ENCODE results near the gene HGS.

Gene HGS

DNA sequence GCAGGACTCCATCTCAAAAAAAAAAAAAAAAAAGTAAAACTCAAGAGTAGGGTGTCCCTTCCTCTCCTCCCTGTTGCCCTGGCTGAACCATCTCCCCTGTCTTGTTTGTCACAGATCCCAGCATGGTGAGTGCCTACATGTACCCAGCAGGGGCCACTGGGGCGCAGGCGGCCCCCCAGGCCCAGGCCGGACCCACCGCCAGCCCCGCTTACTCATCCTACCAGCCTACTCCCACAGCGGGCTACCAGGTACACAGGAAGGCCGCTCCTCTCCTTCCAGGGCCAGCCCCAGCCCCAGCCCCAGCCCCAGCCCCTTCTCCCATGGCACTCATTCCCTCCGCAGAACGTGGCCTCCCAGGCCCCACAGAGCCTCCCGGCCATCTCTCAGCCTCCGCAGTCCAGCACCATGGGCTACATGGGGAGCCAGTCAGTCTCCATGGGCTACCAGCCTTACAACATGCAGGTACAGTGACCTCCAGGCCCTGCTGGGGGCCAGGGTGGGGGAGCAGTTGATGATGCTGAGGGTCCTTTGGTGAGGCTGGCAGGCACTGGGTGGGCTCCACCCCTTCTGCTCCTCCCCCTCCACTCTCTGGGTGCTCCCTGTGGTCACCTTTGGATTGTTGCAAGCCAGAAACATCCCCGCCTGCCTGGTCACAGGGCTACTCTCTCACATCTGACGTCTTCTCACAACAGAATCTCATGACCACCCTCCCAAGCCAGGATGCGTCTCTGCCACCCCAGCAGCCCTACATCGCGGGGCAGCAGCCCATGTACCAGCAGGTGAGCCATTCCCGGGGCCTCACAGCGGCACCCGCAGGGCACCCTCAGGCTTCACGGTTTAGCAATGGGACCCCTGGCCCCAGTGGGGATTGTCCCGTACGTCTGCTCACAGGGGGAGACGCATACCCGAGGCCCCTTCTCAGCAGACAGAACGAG, 16.8 kb downstream of the HGS start:
- peak overlapping the region; percentile 99 for H3K27ac Mint-ChIP-seq
- peaks cover 20 to 51% of the 10 kb centered on the region in 2 donors for H3K4me1 Mint-ChIP-seq
- H3K4me3 Mint-ChIP-seq, result peak overlapping the region; percentile 11 to 46
- no peaks in the 10 kb centered on the region for H3K9me3 Mint-ChIP-seq
- DNase-seq, result no peak
- no peaks in the 10 kb centered on the region for H3K27me3 Mint-ChIP-seq
- ATAC-seq (replicated peaks), result no peak
- H3K36me3 Mint-ChIP-seq, result peaks cover 42 to 49% of the 10 kb centered on the region in 2 donors

DNA sequence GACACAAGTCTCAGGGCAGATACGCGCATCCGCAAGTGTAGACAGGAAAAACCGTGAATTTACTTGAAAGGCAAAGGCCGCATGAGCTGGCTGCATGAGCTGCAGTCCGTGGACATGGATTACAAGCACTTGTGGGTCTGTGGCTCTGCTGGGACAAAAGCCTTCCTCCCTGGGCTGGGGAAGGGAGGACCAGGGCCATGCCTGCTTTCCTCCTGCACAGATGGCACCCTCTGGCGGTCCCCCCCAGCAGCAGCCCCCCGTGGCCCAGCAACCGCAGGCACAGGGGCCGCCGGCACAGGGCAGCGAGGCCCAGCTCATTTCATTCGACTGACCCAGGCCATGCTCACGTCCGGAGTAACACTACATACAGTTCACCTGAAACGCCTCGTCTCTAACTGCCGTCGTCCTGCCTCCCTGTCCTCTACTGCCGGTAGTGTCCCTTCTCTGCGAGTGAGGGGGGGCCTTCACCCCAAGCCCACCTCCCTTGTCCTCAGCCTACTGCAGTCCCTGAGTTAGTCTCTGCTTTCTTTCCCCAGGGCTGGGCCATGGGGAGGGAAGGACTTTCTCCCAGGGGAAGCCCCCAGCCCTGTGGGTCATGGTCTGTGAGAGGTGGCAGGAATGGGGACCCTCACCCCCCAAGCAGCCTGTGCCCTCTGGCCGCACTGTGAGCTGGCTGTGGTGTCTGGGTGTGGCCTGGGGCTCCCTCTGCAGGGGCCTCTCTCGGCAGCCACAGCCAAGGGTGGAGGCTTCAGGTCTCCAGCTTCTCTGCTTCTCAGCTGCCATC, 17.7 kb downstream of the HGS start:
- H3K4me1 Mint-ChIP-seq, result peaks cover 22 to 59% of the 10 kb centered on the region in 2 donors
- H3K36me3 Mint-ChIP-seq, result peaks cover 51 to 54% of the 10 kb centered on the region in 2 donors
- H3K4me3 Mint-ChIP-seq, result peak overlapping the region; percentile 96 to 99
- H3K9me3 Mint-ChIP-seq, result no peaks in the 10 kb centered on the region
- DNase-seq, result no peak
- no peak for ATAC-seq (replicated peaks)
- peak overlapping the region; percentile 99 for H3K27ac Mint-ChIP-seq
- no peaks in the 10 kb centered on the region for H3K27me3 Mint-ChIP-seq

DNA sequence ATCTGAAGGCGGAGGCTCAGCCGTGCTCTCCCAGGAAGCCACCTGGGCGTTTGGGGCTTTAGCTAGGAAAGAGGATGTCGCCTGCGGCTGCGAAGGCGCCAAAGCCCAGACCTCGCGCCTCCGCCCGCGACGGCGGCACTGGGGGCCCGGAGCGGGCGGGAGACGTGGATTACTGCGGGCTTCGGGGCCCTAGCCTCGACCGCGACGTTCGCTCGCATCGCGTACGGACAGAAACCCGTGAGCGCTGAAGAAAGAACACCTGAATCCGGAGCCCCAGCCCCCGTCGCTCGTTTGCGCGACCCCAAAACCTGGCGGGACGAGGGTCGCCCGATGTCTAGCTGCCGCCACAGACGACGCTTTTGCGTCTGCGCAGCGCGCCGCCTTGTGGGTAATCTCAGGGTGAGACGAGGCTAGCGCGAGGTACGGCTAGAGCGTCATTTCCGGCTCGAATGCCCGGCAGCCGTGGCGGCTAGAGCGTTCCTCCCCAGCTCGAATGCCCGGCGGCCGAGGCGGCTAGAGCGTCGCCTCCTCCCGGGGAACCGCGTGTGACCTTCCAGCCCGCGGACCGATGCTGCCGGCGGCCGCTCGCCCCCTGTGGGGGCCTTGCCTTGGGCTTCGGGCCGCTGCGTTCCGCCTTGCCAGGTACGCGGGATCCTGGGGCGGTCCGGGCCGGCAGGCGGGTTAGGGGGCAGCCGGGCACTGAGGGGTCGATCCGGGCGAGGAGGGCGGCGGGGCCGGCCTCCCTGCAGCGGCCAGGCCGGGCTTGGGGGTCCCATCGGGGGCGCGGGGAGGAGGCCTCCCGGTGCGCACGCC, 19.3 kb downstream of the HGS start, which contains the start of gene MRPL12:
TSS of gene MRPL12 (plus strand) at position 434 of the 813 bp plus-strand sequence. CDS start at position 569, 135 bp downstream.
- Mint-ChIP-seq H3K4me3 (peak within 1 kb of the TSS; percentile 96 to 99), H3K4me1 (peaks cover 23 to 56% of the 10 kb centered on the region in 2 donors), H3K36me3 (peaks cover 42 to 52% of the 10 kb centered on the region in 2 donors), H3K27me3 (no peaks in the 10 kb centered on the region), H3K27ac (peak within 1 kb of the TSS; percentile 99), H3K9me3 (no peaks in the 10 kb centered on the region)
- DNase-seq (peak; percentile 84), ATAC-seq (replicated peaks) (peak; percentile 94)

DNA sequence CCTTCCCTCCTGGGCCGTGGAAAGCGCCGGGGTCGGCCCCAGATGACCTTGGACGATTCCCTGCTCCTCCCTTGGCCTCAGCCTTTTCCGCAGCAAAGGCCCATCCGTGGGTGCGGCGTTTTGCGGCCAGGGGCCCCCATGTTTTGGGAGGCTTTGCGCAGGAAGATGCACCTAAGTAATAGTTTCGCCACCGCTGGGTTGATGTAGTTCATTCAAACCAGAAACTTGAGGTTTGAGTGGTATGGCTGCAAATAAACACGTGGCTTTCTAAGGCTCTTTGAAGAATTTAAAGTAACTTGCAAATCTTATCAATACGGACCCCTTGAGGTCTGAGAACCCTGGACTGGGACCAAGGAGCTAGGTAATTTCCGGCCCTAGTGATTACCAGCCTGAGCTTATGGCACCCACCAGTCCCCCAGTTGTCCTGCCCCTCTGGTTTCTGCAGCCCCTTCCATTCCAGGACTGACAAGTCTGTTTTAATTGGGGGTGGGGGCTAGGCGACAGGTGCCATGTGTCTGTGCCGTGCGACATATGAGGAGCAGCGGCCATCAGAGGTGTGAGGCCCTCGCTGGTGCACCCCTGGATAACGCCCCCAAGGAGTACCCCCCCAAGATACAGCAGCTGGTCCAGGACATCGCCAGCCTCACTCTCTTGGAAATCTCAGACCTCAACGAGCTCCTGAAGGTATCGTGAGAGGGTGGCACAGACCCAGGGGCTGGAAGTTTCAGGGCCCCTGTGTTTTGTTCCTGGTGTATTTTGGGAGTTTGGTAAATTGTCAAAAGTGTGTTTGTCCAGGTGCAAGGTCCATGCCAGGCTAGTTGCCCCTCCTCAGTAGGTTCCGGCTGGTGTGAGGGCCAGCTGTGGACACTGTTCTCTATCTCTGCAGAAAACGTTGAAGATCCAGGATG, 20.2 kb downstream of the HGS start:
- Mint-ChIP-seq H3K27ac (peak overlapping the region; percentile 71), H3K27me3 (no peaks in the 10 kb centered on the region), H3K36me3 (peaks cover 39 to 51% of the 10 kb centered on the region in 2 donors), H3K9me3 (no peaks in the 10 kb centered on the region), H3K4me1 (peaks cover 23 to 51% of the 10 kb centered on the region in 2 donors), H3K4me3 (peak overlapping the region; percentile 96 to 99)
- ATAC-seq (replicated peaks) (peak in 1 of 2 donors; percentile 4), DNase-seq (no peak)

DNA sequence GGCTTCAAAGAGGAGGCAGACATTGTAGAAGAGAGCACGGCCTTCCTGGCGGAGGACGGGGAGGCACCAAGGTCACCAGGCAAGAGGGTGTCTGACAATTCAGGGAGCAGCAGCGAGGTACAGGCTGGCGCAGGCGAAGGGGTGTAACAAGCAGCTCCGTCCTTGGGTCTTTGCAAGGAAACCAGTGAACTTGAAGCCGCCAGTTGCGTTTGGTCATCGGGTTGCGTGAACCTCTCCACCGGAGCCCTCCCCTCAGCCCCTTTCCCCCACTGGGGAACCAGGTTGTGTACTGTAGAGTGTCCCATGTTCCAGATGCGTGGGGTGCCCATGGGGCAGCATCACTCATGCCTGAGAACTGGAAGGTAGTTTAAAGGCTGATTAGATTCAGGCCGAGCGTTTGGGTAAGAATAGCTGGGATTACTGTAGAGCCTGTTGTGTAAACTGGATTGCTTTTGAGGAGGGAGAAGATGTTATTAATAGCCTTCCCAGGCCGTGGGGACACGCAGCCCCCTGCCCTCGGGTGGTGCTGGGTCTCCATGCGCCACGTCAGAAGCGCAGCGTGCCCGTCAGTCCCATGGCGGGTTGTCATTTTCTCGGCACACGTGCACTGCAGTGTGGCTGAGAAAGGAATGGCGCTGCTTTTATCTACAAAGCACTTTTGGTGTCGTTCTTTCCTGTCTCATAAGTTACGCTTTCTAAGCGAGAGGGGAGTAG, 21.9 kb downstream of the HGS start:
- no peaks in the 10 kb centered on the region for H3K9me3 Mint-ChIP-seq
- peak overlapping the region in 1 of 2 donors; percentile 15 for H3K4me3 Mint-ChIP-seq
- DNase-seq, result no peak
- peaks cover 39 to 57% of the 10 kb centered on the region in 2 donors for H3K36me3 Mint-ChIP-seq
- no peaks in the 10 kb centered on the region for H3K27me3 Mint-ChIP-seq
- peaks cover 27 to 51% of the 10 kb centered on the region in 2 donors for H3K4me1 Mint-ChIP-seq
- no peak for ATAC-seq (replicated peaks)
- H3K27ac Mint-ChIP-seq, result peak overlapping the region; percentile 71

DNA sequence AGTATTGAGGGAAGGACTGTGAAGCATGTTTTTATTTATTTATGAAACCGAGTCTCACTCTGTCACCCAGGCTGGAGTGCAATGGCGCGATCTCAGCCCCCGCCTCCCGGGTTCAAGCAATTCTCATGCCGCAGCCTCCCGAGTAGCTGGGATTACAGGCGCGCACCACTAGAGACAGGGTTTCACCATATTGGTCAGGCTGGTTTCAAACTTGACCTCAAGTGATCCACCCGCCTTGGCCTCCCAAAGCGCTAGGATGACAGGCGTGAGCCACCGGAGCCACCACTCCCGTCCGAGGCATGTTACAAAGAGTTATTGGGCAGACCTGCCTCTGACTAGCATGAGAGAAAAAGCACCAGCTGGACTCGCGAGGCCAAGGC, 22.4 kb downstream of the HGS start:
- Mint-ChIP-seq H3K36me3 (peaks cover 36 to 56% of the 10 kb centered on the region in 2 donors), H3K4me1 (peaks cover 26 to 51% of the 10 kb centered on the region in 2 donors), H3K4me3 (no peak overlapping the region), H3K27ac (peak overlapping the region; percentile 14), H3K27me3 (no peaks in the 10 kb centered on the region), H3K9me3 (no peaks in the 10 kb centered on the region)
- ATAC-seq (replicated peaks) (no peak), DNase-seq (no peak)

DNA sequence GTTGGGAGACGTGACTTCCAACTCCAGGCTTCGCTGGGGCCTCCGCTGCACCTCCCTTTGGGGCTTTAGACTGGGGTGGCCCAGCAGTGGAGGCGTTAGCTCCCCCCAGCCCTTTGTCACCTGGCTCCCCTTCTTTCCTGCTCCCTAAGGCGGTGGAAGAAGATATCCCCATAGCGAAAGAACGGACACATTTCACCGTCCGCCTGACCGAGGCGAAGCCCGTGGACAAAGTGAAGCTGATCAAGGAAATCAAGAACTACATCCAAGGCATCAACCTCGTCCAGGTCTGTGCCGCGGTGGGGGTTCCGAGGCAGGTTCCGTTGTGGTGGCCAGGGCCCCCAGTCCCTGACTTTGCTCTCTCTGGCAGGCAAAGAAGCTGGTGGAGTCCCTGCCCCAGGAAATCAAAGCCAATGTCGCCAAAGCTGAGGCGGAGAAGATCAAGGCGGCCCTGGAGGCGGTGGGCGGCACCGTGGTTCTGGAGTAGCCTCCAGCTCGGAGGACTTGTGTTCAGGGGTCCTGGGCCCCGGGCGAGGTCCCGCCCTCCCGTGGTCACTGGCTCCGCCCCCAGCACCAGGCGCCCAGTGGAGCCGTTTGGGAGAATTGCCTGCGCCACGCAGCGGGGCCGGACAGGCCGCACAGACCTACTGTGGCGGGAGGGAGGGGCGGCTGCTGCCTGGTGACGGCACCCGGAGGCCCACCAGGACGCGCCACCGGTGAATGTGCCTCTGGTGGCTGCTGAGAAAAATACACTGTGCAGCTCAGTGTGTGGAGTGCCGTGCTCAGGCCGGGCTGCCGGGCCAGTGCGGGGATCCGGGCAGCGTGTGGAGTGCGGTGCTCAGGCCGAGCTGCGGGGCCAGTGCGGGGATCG, 23.2 kb downstream of the HGS start:
- Mint-ChIP-seq H3K27me3 (no peaks in the 10 kb centered on the region), H3K27ac (no peak overlapping the region), H3K4me3 (no peak overlapping the region), H3K36me3 (peaks cover 29 to 52% of the 10 kb centered on the region in 2 donors), H3K4me1 (peaks cover 23 to 50% of the 10 kb centered on the region in 2 donors), H3K9me3 (no peaks in the 10 kb centered on the region)
- ATAC-seq (replicated peaks) (no peak), DNase-seq (no peak)

DNA sequence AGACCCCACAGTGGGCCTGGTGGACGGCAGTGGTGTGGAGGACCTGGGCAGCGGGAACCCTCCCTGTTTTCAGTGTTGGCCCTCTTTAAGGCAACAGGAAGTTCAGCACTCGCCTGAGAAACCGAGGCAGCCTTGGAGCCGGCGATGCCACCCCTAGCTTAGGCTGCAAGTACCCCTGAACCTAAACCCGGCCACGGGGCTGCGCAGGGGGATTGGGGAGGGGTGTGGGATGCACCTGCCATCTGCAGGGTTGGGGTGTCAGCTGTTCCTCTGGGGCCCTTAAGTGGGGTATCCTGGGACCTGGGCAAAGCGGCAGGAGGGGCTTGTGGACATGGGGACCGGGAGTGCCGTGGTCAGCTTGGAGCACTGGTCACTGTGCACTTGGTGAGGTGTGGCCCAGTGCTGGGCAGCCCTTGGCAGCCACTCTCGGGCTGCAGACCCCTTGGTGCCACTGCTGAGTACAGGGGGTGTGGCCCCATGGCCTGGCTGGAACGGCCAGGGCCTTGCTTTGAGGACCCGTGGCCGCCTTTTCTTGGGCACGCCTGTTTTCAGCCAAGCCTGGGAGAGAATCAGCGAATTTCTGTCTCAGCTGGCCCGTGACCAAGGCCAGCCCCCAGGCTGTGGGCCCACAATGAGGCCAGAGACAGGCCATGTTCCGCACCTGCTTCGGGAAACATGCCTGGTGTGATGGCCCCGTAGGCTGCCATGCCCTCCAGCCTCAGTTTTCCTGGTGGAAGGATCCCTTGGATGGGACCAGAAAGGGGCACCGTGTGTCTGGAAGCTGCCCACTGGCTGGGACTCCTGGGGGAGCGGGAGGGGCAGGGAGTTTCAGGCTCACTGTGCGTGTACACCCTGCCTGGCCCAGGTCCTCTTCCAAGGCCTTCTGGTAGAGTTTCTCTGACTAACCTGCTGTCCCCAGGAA, 24.2 kb downstream of the HGS start:
- DNase-seq, result no peak
- H3K27ac Mint-ChIP-seq, result no peak overlapping the region

DNA sequence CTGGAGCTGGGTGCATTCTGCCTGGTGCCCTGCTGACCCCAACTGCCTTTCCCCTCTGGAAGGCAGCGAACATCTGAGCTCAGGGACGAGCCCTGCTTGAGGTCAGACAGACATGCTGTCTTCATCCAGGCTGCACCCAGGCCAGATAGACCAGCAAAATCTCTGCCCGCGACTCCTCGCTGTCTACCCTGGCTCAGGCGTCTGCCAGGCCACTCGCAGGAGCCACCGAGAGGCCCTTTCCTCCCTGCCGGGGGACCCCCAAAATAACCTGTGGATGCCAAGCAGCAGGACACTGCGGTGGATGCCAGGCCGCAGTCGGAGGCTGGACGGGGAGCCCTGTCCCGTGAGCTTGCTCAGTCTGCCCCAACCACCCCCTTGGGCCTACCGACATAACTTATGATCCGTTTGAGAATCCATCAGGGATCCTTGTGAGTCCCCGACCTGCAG, 25.0 kb downstream of the HGS start:
- Mint-ChIP-seq H3K27me3 (no peaks in the 10 kb centered on the region), H3K4me3 (no peak overlapping the region), H3K27ac (peak overlapping the region; percentile 69), H3K4me1 (peaks cover 25 to 53% of the 10 kb centered on the region in 2 donors), H3K36me3 (peaks cover 21 to 43% of the 10 kb centered on the region in 2 donors), H3K9me3 (no peaks in the 10 kb centered on the region)
- ATAC-seq (replicated peaks) (no peak), DNase-seq (no peak)

More for the DNA sequence above, 24.2 kb downstream of the HGS start:
- Mint-ChIP-seq H3K27me3 (no peaks in the 10 kb centered on the region), H3K4me1 (peaks cover 25 to 46% of the 10 kb centered on the region in 2 donors), H3K36me3 (peaks cover 21 to 43% of the 10 kb centered on the region in 2 donors), H3K4me3 (no peak overlapping the region), H3K9me3 (no peaks in the 10 kb centered on the region)
- no peak for ATAC-seq (replicated peaks)

DNA sequence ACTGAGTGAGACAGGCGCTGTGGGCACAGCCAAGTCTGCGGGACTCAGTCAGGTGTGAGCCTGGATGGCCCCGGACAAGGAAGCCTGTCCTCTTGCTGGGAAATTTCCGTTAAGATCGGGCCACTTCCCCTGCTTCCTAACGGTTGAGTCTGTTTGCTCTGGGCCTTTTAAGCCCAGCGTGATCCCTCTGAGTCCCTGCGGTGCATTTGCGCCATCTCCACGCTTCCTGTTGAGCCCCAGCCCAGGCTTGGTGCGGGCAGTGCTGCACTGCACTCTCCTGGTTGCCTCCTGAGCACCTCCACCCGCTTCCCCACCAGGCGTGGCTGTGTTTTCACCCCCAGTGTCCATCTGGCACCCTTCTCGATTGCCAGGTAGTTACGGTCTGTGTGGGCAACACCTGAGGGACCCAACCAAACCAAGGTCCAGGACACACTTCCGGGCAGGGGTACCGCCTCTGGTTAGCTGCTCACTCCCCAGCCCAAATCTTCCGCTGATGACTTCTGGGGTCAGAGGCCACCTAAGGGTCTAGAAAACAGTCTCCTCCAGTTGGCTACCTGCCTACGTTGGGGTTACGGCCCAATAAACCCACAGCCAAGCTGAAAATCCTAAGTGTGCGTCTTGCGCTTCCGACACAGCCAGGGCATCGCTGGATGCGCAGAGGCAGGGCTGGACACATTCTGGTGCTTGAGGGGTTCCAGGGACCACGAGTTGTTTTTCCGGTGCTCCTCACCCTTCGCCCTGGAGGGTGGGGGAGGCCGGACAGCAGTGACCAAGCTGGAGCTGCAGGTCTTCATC, 26.9 kb downstream of the HGS start:
- ATAC-seq (replicated peaks), result no peak
- H3K4me1 Mint-ChIP-seq, result peaks cover 18 to 49% of the 10 kb centered on the region in 2 donors
- peak overlapping the region; percentile 80 to 87 for H3K4me3 Mint-ChIP-seq
- no peaks in the 10 kb centered on the region for H3K9me3 Mint-ChIP-seq
- no peak for DNase-seq
- peak overlapping the region; percentile 92 for H3K27ac Mint-ChIP-seq
- peaks cover 14 to 32% of the 10 kb centered on the region in 2 donors for H3K36me3 Mint-ChIP-seq
- no peaks in the 10 kb centered on the region for H3K27me3 Mint-ChIP-seq
